Tibial nerve (tissue), 3 donors: ENCODE measurements around the gene CELA2B.

ENCODE experiments used
- POLR2A ChIP-seq, 2 donors: fragments of 450-650 bp; IDR thresholded peaks; one replicate each; pipeline ENCODE4 v1.6.1; 2017; ENCODE audit warnings: antibody characterized with exemption in 2 of 2, mild to moderate bottlenecking in 2 of 2, moderate library complexity in 2 of 2
- TF ChIP-seq, protein P1 (sequence below), 5 experiments: fragments of 200-600 bp in 3 of 5; fragments of 450-650 bp in 2 of 5; sonication (generic) in 3 of 5; IDR thresholded peaks; one replicate each; pipeline ENCODE4 v1.5.1; 2016 to 2019; ENCODE audit warnings: antibody characterized with exemption in 5 of 5, mild to moderate bottlenecking in 3 of 5, moderate library complexity in 2 of 5

DNA sequence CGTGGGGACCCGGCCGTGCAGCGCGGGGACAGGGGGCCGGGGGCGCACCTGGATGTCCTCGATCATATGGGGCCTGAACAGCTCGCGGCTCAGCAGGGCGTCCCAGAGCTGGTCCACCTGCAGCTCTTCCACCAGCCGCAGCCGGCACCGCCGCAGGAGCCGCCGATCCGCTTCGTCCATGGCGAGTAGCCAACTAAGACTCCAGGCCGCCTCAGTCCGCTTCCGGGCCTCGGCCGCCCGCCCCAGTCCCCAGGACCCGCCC, 48.0 kb downstream of the CELA2B start, which contains the start of gene CASP9:
- TF ChIP-seq, protein P1, sequence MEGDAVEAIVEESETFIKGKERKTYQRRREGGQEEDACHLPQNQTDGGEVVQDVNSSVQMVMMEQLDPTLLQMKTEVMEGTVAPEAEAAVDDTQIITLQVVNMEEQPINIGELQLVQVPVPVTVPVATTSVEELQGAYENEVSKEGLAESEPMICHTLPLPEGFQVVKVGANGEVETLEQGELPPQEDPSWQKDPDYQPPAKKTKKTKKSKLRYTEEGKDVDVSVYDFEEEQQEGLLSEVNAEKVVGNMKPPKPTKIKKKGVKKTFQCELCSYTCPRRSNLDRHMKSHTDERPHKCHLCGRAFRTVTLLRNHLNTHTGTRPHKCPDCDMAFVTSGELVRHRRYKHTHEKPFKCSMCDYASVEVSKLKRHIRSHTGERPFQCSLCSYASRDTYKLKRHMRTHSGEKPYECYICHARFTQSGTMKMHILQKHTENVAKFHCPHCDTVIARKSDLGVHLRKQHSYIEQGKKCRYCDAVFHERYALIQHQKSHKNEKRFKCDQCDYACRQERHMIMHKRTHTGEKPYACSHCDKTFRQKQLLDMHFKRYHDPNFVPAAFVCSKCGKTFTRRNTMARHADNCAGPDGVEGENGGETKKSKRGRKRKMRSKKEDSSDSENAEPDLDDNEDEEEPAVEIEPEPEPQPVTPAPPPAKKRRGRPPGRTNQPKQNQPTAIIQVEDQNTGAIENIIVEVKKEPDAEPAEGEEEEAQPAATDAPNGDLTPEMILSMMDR (IDR thresholded peaks at IDR 0.05), result peak in 1 of 5 experiments; percentile 33
- TF ChIP-seq POLR2A (IDR thresholded peaks at IDR 0.05), result peak in 1 of 2 donors; percentile 82
